HG03280 (cell line): ENCODE data around the gene GNB2.
"Not testable (repeated sequence)": the region's sequence is repeated elsewhere in the genome, so short reads cannot be mapped to it uniquely, and the experiment has no call there.

Experiments used
- ATAC-seq: cut with Tn5 transposase; IDR thresholded peaks from one replicate; pipeline ENCODE4 v1.9.1; 2021; ENCODE audit warnings: mild to moderate bottlenecking, moderate library complexity; ENCODE audit not compliant: unreplicated experiment

GNB2 gene

GRCh38 chr7:100662194-100662776, 11.3 kb upstream of the GNB2 start:
- ATAC-seq, result not testable (repeated sequence)

- ATAC-seq, result no peak
Observed at GRCh38 chr7:100665168-100665726, 8.3 kb upstream of the GNB2 start.

GRCh38 chr7:100667331-100668068, 6.0 kb upstream of the GNB2 start:
- ATAC-seq, result no peak

- no peak for ATAC-seq
Observed at GRCh38 chr7:100668069-100668449, 5.5 kb upstream of the GNB2 start.

- ATAC-seq, result not testable (repeated sequence)
Observed at GRCh38 chr7:100669106-100669505, 4.4 kb upstream of the GNB2 start.

GRCh38 chr7:100670074-100670473, 3.5 kb upstream of the GNB2 start:
- no peak for ATAC-seq

- ATAC-seq, result no peak
Observed at GRCh38 chr7:100671353-100672327, 1.9 kb upstream of the GNB2 start.

- ATAC-seq, result no peak
Observed at GRCh38 chr7:100673942-100674410, 436 bp downstream of the GNB2 start.

- ATAC-seq, result no peak
Observed at GRCh38 chr7:100674411-100675104, 1.0 kb downstream of the GNB2 start.

- no peak for ATAC-seq
Observed at GRCh38 chr7:100675105-100675451, 1.5 kb downstream of the GNB2 start.

- ATAC-seq, result peak; percentile 32
Observed at GRCh38 chr7:100675581-100676350, 2.2 kb downstream of the GNB2 start.

- ATAC-seq, result no peak
Observed at GRCh38 chr7:100676501-100677306, 3.2 kb downstream of the GNB2 start.

- ATAC-seq, result no peak
Observed at GRCh38 chr7:100677308-100678267, 4.0 kb downstream of the GNB2 start.

GRCh38 chr7:100678291-100678984, 4.9 kb downstream of the GNB2 start:
- ATAC-seq, result no peak

GRCh38 chr7:100679129-100679926, 5.8 kb downstream of the GNB2 start:
- ATAC-seq, result no peak

- no peak for ATAC-seq
Observed at GRCh38 chr7:100679927-100680575, 6.5 kb downstream of the GNB2 start.
